Osteoblast (primary cell): ENCODE results near the gene KRT20. TPM values are rescaled to one million over a fixed set of nuclear protein-coding genes. Genes with fewer than 3 reads are reported as not detected.

Source experiments
- DNase-seq: peaks from one replicate; pipeline ENCODE4 v3.0.0; 2011; ENCODE audit warnings: low spot score, mixed read lengths; ENCODE audit not compliant: insufficient read length; ENCODE audit errors: missing footprints
- H2AFZ ChIP-seq: 2 replicates; pipeline ENCODE4 v1.6.0; 2011; ENCODE audit warnings: mild to moderate bottlenecking, low read length
- H3K27ac ChIP-seq: 2 replicates; pipeline ENCODE4 v1.5.1; 2011; ENCODE audit warnings: mild to moderate bottlenecking, low read depth, low read length, moderate library complexity
- H3K27me3 ChIP-seq: 2 replicates; pipeline ENCODE4 v1.6.0; 2012; ENCODE audit warnings: mild to moderate bottlenecking, control low read depth, inconsistent platforms, low read length, moderate library complexity; ENCODE audit not compliant: insufficient read depth
- H3K36me3 ChIP-seq: 2 replicates; pipeline ENCODE4 v1.5.1; 2011; ENCODE audit warnings: mild to moderate bottlenecking, low read length, control low read depth, moderate library complexity; ENCODE audit not compliant: insufficient read depth
- H3K4me1 ChIP-seq: 2 replicates; pipeline ENCODE4 v1.5.1; 2011; ENCODE audit warnings: mild to moderate bottlenecking, low read length, control low read depth, moderate library complexity; ENCODE audit not compliant: insufficient read depth
- H3K4me2 ChIP-seq: 2 replicates; pipeline ENCODE4 v1.6.0; 2011; ENCODE audit warnings: mild to moderate bottlenecking, low read length; ENCODE audit not compliant: insufficient read depth
- H3K4me3 ChIP-seq: fragments of 200-600 bp; sonication (generic); 3 replicates; pipeline ENCODE4 v1.5.1; 2012; ENCODE audit warnings: mild to moderate bottlenecking, low read length, inconsistent platforms; ENCODE audit not compliant: insufficient read depth
- H3K79me2 ChIP-seq: 2 replicates; pipeline ENCODE4 v1.6.0; 2012; ENCODE audit warnings: mild to moderate bottlenecking, low read length, control low read depth, inconsistent platforms; ENCODE audit not compliant: insufficient read depth
- H3K9me3 ChIP-seq: 2 replicates; pipeline ENCODE4 v1.5.1; 2011; ENCODE audit warnings: low read depth, low read length, control low read depth
- H4K20me1 ChIP-seq: 2 replicates; pipeline ENCODE4 v1.6.0; 2012; ENCODE audit warnings: mild to moderate bottlenecking, low read length, control low read depth; ENCODE audit not compliant: insufficient read depth
- CTCF ChIP-seq: IDR thresholded peaks from 2 replicates; pipeline ENCODE4 v1.5.1; 2011; ENCODE audit warnings: mild to moderate bottlenecking, low read depth, low read length, moderate library complexity; ENCODE audit errors: extremely low read depth
- total RNA-seq: library from RNA; depleted of rRNA; stranded (reverse); fragments of >200 nt; gene quantifications from 2 replicates; pipeline ENCODE4 v1.2.3, GENCODE V29; 2012

KRT20 gene
- total RNA-seq, 1 donor, result not detected

- H3K4me1 ChIP-seq, result peaks cover 16% of the 10 kb centered on the region
- peak overlapping the region; percentile 44 for H2AFZ ChIP-seq
- peak; percentile 66 for DNase-seq
- H3K27ac ChIP-seq, result no peak overlapping the region
- H3K79me2 ChIP-seq, result no peaks in the 10 kb centered on the region
- H3K4me3 ChIP-seq, result no peak overlapping the region
- no peaks in the 10 kb centered on the region for H3K36me3 ChIP-seq
- TF ChIP-seq CTCF, result no peak
- H3K9me3 ChIP-seq, result no peaks in the 10 kb centered on the region
- H3K4me2 ChIP-seq, result peak overlapping the region; percentile 37
- H3K27me3 ChIP-seq, result no peaks in the 10 kb centered on the region
- no peaks in the 10 kb centered on the region for H4K20me1 ChIP-seq
Observed at GRCh38 chr17:40854175-40854814, 30.7 kb downstream of the KRT20 start.

- H2AFZ ChIP-seq, result peak overlapping the region; percentile 16
- no peak for TF ChIP-seq CTCF
- peaks cover 11% of the 10 kb centered on the region for H3K4me1 ChIP-seq
- H3K36me3 ChIP-seq, result no peaks in the 10 kb centered on the region
- no peak overlapping the region for H3K4me3 ChIP-seq
- no peak overlapping the region for H3K27ac ChIP-seq
- no peak overlapping the region for H3K4me2 ChIP-seq
- no peaks in the 10 kb centered on the region for H3K9me3 ChIP-seq
- no peak for DNase-seq
- H4K20me1 ChIP-seq, result no peaks in the 10 kb centered on the region
- H3K27me3 ChIP-seq, result no peaks in the 10 kb centered on the region
- no peaks in the 10 kb centered on the region for H3K79me2 ChIP-seq
Observed at GRCh38 chr17:40852364-40852763, 32.7 kb downstream of the KRT20 start.

DNA sequence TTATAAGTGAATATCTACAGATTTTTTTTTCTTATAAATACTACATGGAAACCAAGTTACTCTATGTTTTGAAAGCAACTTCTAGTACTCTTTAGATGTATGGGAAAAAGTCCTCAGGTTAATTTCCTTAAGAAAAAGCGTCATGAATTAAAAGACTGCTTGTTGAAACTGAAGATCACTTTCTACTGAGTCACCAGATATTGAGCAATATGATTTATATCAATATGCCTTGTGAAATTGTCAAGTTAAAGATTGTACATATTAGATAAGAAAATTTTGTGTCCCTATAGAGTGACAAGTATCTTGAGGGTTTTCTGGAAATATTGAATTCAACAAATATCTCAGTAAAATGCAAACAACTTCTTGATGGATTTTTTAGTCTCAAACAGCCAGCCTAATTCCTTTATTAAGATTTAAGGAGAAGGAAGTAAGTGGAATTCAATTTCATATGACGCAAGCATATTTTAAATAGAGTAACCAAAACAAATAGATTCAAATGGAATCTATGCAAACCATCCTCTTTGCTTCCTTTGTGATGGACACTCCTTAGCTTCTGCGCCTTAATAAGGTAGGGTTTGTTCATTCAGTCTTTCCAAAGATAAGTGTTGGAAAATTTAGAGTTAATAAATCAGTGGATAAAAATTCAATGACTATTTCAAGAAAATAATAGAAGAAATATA, 34.6 kb downstream of the KRT20 start:
- Histone ChIP-seq H3K27ac (no peak overlapping the region), H3K27me3 (no peaks in the 10 kb centered on the region), H3K4me1 (peaks cover 7% of the 10 kb centered on the region), H3K36me3 (no peaks in the 10 kb centered on the region), H4K20me1 (no peaks in the 10 kb centered on the region), H3K9me3 (no peaks in the 10 kb centered on the region), H3K4me3 (no peak overlapping the region), H3K4me2 (no peak overlapping the region), H3K79me2 (no peaks in the 10 kb centered on the region), H2AFZ (no peak overlapping the region)
- no peak for TF ChIP-seq CTCF
- DNase-seq, result no peak

- TF ChIP-seq CTCF, result no peak
- H4K20me1 ChIP-seq, result no peaks in the 10 kb centered on the region
- H3K9me3 ChIP-seq, result no peaks in the 10 kb centered on the region
- H3K4me1 ChIP-seq, result peaks cover 7% of the 10 kb centered on the region
- no peaks in the 10 kb centered on the region for H3K79me2 ChIP-seq
- DNase-seq, result no peak
- H3K4me2 ChIP-seq, result no peak overlapping the region
- no peak overlapping the region for H3K27ac ChIP-seq
- no peaks in the 10 kb centered on the region for H3K36me3 ChIP-seq
- H3K4me3 ChIP-seq, result no peak overlapping the region
- no peak overlapping the region for H2AFZ ChIP-seq
- H3K27me3 ChIP-seq, result no peaks in the 10 kb centered on the region
Observed at GRCh38 chr17:40849723-40850122, 35.3 kb downstream of the KRT20 start.
